ENCODE results near the gene TMEM258.
A peak's percentile ranks its signal among the peaks of the same experiment; 100 is the strongest.

TMEM258 gene

DNA sequence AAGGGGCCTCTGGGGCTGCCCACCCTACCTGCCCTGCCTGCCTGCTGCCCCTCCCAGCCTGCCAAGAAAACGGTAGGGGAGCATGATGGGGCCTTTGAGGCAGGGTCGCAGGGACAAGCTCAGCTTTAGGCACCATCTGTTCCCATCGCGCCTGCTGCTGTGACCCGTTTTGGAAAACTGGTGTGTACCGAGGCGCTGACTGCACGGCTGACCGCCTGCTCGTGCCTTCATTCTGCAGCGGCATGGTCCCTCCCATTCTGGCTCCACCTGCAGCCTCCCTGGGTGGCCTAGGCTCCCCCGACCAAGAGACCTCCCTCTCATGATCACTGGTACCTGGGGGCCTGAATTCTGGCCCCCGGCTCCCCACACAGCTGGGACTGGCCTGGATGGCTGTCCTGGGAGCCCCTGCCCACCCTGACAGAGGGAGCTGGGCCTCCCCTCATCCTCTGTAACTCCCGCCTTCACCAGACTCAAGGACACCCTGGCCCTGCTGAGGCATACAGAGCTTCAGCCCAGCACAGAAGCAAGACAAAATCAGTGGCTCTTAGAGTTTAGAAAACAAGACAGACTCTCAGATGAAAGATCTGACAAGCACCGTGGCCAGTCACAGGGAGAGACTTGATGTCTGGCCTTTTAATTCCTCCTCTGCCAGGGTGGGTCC lies 46.5 kb downstream of the TMEM258 start:
- peak in 1 of 58 donors; percentile 39 for DNase-seq

DNA sequence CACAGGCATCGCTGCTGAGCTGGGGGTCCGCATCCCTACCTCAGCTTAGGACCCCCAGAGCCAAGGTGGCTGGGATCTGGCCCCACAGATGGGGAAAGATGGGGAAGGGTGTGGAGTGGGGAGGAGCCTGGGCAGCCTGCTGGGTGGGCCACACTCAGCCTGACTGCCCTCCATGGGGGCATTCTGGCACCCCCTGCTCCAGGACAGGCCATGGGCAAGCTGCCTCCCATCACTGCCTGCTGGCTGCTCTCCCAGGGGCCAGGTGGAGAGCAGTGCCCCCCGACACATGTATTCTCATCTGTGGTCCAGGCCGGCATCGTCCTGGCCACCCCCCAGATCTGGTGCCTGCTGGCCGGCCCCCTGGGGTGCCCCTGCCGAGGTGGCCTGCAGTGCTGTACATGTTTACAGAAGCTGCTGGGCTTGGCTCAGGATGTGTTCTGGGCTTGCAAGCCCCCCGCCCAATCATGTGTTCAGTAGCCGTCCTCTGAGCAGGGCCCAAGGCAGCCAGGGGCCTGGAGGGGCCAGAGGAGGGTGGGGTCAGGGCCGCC lies 47.7 kb downstream of the TMEM258 start:
- DNase-seq, result no peak

DNA sequence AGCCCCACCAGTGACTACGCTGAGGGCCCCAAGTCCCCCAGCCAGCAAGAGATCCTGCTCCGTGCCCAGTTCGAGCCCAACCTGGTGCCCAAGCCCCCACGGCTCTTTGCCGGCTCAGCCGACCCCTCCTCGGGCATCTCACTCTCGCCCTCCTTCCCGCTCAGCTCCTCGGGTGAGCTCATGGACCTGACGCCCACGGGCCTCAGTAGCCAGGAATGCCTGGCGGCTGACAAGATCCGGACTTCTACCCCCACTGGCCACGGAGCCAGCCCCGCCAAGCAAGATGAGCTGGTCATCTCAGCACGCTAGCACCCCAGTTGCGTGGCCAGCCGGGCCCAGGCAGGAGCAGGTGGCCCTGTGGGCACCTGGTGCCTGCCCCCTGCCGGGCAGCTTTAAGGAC lies 48.2 kb downstream of the TMEM258 start:
- no peak for DNase-seq

DNA sequence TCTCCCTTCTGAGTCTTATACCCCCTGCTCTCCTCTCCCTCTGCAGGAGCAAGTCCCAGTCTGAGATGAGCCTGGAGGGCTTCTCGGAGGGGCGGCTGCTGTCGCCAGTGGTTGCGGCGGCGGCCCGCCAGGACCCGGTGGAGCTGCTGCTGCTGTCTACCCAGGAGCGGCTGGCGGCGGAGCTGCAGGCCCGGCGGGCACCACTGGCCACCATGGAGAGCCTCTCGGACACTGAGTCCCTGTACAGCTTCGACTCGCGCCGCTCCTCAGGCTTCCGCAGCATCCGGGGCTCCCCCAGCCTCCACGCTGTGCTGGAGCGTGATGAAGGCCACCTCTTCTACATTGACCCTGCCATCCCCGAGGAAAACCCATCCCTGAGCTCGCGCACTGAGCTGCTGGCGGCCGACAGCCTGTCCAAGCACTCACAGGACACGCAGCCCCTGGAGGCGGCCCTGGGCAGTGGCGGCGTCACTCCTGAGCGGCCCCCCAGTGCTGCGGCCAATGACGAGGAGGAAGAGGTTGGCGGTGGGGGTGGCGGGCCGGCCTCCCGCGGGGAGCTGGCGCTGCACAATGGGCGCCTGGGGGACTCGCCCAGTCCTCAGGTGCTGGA lies 48.8 kb downstream of the TMEM258 start:
- DNase-seq, result no peak

DNA sequence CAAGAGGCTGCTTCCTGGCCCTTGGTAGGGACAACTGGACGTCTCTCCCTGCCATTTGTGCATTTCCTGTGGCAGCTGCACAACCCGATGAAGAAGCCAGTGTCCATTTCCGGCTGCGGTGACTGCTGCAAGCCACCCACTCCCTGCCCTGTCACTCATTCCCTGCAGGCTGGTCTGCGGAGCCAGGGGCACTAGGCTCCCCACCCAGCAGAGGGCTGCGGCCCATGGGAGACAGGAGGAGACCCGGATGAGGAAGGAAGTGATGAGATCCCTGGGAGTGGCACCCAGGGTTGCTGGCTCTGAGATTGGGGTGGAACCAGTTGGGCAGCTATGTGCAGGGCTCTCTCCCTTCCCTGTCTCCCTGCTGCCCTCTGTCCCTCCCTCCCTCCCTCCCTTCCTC lies 50.0 kb downstream of the TMEM258 start:
- DNase-seq, result no peak

DNA sequence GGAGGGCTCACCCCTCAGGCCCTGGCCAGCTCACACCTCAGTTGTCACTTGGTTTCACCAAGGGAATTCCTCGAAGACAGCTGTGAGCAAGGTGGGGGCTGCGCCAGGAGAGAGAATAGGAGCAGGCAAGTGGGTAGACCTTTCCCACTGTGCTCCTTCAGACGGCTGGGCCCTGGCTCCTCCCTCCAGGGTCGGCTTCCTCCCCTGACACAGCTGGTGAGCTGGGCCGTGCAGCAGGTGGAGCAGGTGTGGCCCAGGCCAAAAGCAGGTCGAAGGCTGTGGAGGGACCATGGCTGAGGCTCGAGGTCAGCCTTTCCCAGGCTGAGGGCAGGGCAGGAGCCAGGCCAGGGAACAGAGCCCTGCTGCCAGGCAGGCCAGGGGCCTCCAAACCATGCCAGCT lies 52.4 kb downstream of the TMEM258 start:
- no peak for DNase-seq

DNA sequence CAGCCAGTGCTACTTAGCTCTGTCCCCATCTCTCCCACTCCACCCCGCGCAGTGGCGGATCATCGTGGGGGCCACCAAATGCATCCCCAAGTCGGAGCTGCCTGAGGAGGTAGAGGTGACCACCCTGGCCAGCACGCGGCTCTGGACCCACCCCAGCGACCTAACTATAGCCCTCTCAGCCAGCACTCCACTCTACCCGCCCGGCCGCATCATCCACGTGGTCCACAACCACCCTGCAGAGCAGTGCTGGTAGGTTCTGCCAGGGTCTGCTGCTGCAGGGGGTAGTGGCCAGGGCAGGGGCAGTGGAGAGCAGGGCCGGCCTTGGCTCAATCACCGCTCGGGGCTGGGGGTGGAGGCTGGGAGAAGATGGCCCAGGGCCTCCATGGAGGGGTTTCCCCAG lies 53.0 kb downstream of the TMEM258 start:
- no peak for DNase-seq
